Sigmoid colon (tissue), 4 donors: Measurements from ENCODE around the gene RYR3.

Experiments
- POLR2A ChIP-seq, 2 donors: fragments of 450-650 bp; IDR thresholded peaks; one replicate each; pipeline ENCODE4 v1.6.1; 2016; ENCODE audit warnings: antibody characterized with exemption in 2 of 2, mild to moderate bottlenecking in 2 of 2, moderate library complexity in 2 of 2
- POLR2AphosphoS5 ChIP-seq, 4 donors: sonication (generic); formaldehyde crosslinking; IDR thresholded peaks; one replicate each; pipeline ENCODE4 v1.6.1; 2017; ENCODE audit warnings: antibody characterized with exemption in 4 of 4
- TF ChIP-seq, protein P1 (sequence below), 4 experiments: fragments of 450-650 bp in 3 of 4; fragments of 200-600 bp in 1 of 4; IDR thresholded peaks; one replicate each; pipeline ENCODE4 v1.5.1; 2016 to 2019; ENCODE audit warnings: antibody characterized with exemption in 4 of 4, mild to moderate bottlenecking in 3 of 4, moderate library complexity in 2 of 4

DNA sequence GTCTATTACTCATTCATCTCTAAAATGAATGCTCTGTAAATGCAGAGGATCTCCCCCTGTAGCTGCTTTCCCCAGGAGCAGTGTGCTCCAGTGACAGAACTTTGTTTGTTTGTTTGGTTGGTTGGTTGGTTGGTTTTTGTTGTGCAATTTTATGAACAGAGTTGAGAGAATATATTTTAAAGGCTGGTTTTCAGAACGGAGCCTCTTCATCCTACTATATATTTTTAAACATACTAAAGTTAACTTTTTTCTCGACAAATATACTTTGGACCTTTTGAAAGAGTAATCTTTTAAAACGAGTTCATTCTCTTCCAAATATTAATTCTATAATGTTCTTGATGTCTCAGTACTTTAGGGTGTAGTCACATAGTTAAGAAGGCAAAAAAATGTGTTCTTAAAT, 20.2 kb downstream of the RYR3 start:
- TF ChIP-seq POLR2A (IDR thresholded peaks at IDR 0.05), result no peak
- no peak for TF ChIP-seq POLR2AphosphoS5 (IDR thresholded peaks at IDR 0.05)
- TF ChIP-seq, protein P1, sequence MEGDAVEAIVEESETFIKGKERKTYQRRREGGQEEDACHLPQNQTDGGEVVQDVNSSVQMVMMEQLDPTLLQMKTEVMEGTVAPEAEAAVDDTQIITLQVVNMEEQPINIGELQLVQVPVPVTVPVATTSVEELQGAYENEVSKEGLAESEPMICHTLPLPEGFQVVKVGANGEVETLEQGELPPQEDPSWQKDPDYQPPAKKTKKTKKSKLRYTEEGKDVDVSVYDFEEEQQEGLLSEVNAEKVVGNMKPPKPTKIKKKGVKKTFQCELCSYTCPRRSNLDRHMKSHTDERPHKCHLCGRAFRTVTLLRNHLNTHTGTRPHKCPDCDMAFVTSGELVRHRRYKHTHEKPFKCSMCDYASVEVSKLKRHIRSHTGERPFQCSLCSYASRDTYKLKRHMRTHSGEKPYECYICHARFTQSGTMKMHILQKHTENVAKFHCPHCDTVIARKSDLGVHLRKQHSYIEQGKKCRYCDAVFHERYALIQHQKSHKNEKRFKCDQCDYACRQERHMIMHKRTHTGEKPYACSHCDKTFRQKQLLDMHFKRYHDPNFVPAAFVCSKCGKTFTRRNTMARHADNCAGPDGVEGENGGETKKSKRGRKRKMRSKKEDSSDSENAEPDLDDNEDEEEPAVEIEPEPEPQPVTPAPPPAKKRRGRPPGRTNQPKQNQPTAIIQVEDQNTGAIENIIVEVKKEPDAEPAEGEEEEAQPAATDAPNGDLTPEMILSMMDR (IDR thresholded peaks at IDR 0.05), result no peak
